K562 treated with DMSO at 1 percent for 4 hours (cell line): ENCODE results near the gene RAX. TPM values are rescaled to one million over a fixed set of nuclear protein-coding genes. Genes with fewer than 3 reads are reported as not detected.

Experiments used
- total RNA-seq: library from RNA; unstranded; fragments of 300-600 nt; gene quantifications from 2 replicates; pipeline ENCODE4 v1.2.3, GENCODE V29; 2022; ENCODE audit not compliant: insufficient read depth

The RAX gene
- total RNA-seq = not detected in 2 replicates

GRCh38 chr18:59272891-59273758 lies at the start of gene RAX:
TSS of gene RAX (minus strand) at chr18:59273454. CDS start at chr18:59273206, 248 bp downstream.

GRCh38 chr18:59318460-59319050 lies 45.3 kb upstream of the RAX start, which contains the start of gene CPLX4:
TSS of gene CPLX4 (minus strand) at chr18:59318649. CDS start at chr18:59318462, 187 bp downstream.

GRCh38 chr18:59219672-59220163 lies 53.5 kb downstream of the RAX start, which contains the start of gene GRP:
TSS of gene GRP (plus strand) at chr18:59220158. CDS start at chr18:59220266, 108 bp downstream.

Other genes starting within 250 kb of the RAX start
- gene SEC11C, start 133.6 kb downstream of the RAX start, total RNA-seq = 22.6 and 46.5 TPM in 2 replicates
- not detected in 2 replicates for gene GRP, start 53.3 kb downstream of the RAX start, total RNA-seq
- gene CPLX4, start 45.2 kb upstream of the RAX start, total RNA-seq = not detected in 2 replicates
- 33.5 and 43.0 TPM in 2 replicates for gene LMAN1, start 85.8 kb upstream of the RAX start, total RNA-seq